HG03135 (cell line): Measurements from ENCODE around the gene NAPSA.
"Not testable (repeated sequence)": the region's sequence is repeated elsewhere in the genome, so short reads cannot be mapped to it uniquely, and the experiment has no call there.

Experiments used
- ATAC-seq: cut with Tn5 transposase; IDR thresholded peaks from one replicate; pipeline ENCODE4 v1.9.1; 2021; ENCODE audit warnings: mild to moderate bottlenecking, moderate library complexity; ENCODE audit not compliant: unreplicated experiment

The NAPSA gene

GRCh38 chr19:50365434-50366306 is at the start of gene NAPSA:
Gene NAPSA (minus strand): TSS chr19:50365639. CDS start chr19:50365621, 18 bp downstream.
- no peak for ATAC-seq

GRCh38 chr19:50413531-50413930 is 48.1 kb upstream of the NAPSA start:
- no peak for ATAC-seq

DNA sequence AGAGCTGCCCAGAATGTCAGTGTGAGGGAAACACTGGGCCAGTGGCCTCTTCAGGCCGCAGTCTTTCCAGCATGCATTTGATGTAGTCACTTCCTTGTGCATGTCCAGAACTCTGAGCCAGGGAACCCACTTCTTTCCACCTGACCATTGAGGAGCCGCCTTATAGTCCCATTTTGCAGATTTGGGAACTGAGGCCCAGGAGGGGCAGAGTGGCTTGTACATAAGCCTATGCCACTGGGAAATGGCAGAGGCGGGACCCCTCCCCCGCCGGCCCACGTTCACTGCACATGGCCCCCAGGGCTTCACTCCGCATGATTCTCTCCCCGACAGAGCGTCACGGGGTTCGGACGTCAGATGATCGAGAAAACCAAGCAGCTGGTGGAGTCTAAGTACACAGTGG is 47.7 kb upstream of the NAPSA start:
- no peak for ATAC-seq

- no peak for ATAC-seq
These were observed 47.0 kb upstream of the NAPSA start for GRCh38 chr19:50412419-50412818.

GRCh38 chr19:50410109-50410508 is 44.7 kb upstream of the NAPSA start:
- ATAC-seq = no peak

DNA sequence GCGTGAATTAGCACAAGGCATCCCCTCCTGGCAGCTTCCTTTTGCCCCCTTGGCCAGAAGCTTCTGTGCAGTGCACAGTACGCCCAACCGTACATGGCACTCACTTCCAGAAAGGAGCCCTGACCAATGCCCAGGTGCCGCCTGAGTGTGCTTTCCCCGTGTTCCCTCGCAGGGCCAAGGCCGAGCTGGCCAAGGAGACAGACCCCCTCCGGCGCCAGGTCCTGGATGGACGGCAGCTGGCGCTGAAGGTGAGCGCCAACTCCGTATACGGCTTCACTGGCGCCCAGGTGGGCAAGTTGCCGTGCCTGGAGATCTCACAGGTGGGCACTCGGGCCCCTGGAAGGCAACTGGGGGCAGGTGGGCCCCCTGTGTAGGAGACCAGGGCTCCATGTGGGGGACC is 43.9 kb upstream of the NAPSA start:
- ATAC-seq = no peak

- ATAC-seq = no peak
These were observed 41.4 kb upstream of the NAPSA start for GRCh38 chr19:50406829-50407228.

DNA sequence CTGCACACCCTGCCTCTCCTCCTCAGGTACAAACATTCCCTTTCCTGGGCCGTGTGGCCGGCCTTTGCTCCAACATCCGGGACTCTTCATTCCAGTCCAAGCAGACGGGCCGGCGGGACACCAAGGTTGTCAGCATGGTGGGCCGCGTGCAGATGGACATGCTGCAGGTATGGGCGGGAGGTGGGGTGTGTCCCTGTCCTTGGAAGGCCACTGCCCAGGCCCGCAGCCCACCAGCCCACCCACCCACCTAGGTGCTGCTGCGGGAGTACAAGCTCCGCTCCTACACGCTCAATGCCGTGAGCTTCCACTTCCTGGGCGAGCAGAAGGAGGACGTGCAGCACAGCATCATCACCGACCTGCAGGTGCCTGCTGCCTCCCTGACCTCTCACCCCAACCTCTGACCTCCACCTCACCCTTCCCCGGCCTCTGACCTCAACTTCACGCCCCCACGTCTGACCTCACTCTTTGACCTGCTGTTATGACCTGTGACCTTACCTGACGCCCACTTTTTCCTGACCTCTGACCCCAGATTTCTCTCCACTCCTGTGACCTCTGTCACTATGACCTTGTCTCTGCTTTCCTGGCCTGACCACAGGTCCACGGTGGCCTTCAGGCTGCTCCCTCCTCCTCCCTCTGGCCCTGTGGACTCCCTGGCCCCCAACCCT is 40.8 kb upstream of the NAPSA start:
- no peak for ATAC-seq

DNA sequence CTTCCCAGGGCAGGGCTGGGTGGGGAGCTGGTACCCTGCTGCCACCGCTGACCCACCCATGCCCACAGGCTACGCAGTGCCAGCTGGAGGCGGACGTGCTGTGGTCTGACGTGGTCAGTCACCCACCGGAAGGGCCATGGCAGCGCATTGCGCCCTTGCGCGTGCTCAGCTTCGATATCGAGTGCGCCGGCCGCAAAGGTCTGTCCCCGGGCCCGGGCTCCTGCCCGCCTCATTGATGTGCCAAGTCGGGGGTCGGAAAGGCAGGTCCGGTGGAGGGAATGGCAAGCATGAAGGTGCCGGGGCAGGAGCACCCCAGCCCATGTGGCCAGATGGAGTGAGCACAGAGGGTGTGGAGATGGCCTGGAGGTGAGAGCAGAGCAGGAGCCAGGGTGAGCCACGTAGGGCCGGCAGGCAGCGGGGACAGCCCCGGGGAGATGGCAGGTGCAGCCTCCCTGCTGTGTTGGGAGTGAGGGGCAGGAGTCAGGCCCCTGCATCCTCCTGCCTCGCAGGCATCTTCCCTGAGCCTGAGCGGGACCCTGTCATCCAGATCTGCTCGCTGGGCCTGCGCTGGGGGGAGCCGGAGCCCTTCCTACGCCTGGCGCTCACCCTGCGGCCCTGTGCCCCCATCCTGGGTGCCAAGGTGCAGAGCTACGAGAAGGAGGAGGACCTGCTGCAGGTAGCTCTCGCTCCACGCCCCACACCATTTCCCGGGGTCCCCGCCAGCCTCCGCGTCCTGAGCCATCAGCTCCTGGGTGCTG is 37.3 kb upstream of the NAPSA start:
- no peak for ATAC-seq

- ATAC-seq = no peak
These were observed 36.4 kb upstream of the NAPSA start for GRCh38 chr19:50401605-50402450.

- no peak for ATAC-seq
These were observed 33.9 kb upstream of the NAPSA start for GRCh38 chr19:50399368-50399745.

DNA sequence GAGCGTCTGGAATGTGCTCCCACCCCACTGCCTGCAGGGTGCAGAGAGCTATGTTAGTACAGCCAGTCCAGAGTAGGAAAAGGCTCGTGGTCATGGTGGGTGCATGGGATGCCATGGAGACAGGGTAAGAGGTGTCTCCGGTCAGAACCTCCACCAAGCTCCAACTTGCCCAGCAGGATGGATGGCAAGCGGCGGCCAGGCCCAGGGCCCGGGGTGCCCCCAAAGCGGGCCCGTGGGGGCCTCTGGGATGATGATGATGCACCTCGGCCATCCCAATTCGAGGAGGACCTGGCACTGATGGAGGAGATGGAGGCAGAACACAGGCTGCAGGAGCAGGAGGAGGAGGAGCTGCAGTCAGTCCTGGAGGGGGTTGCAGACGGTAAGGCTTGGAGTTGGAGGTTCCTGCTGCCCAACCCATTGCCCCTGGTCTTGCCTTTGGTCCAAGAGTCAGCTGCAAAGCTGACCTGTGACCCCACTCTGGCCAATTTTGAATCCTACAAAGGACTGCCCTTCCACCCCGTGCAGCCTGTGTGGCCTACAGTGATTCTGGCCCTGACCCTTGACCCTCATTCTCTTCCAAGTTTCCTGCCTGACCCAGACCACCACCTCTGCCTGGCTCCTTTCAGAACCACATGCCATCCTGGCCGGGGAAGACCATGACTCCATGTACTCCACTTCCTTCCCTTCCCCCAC is 33.4 kb upstream of the NAPSA start:
- no peak for ATAC-seq

DNA sequence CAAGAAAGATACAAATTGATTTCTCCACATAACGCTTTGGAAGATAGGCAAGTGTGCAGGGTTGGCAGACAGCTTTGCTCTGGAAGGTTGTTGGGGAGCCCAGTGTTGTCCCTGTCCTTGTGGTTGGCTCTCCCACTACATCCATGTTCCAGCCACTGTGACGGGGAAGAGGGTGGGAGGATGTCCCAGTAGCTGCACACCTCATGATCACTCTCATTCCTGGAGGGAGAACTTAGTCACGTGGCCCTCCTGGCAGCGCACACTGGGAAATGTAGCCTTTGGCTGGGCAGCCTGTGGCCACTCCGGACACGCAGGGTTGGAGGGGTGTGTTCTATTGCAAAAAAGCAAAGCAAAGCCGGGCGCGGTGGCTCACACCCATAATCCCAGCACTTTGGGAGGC is 28.6 kb upstream of the NAPSA start:
- no peak for ATAC-seq

- no peak for ATAC-seq
These were observed 28.1 kb upstream of the NAPSA start for GRCh38 chr19:50393589-50393988.

DNA sequence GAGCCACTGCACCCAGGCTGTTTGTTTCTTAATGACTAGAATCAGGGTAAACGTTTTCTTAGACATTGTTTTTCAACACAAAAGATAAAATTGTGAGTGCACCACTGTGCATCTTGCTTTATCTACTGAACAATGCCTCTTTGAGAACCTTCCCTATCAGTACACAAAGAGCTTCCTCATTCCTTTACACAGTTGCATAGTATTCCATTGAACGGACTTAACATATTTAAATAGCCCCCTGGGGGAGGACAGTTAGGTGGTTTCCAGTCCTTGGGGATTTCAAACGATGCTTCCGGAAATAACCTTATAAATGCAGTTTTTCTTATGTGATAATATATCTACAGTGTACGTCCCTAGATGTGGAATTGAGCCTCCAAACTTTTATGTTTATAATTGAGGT is 27.3 kb upstream of the NAPSA start:
- no peak for ATAC-seq

GRCh38 chr19:50390952-50391351 is 25.5 kb upstream of the NAPSA start:
- not testable (repeated sequence) for ATAC-seq

GRCh38 chr19:50390295-50390694 is 24.9 kb upstream of the NAPSA start:
- ATAC-seq = not testable (repeated sequence)

DNA sequence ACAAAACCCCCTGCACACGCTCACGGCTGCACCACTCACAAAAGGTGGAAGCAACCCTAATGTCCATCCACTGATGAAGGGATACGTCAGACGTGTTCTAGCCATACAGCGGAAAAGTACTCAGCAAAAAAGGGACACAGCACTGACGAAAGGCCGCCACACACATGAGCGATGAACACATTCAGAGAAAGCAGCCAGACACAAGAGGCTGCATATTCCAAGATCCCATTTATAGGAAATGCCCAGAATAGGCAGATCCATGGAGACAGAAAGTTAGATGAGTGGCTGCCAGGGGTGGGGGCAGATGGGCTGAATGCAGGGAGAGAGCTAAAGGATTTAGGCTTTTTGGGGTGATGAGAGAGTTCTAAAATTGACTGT is 22.4 kb upstream of the NAPSA start:
- ATAC-seq = no peak

DNA sequence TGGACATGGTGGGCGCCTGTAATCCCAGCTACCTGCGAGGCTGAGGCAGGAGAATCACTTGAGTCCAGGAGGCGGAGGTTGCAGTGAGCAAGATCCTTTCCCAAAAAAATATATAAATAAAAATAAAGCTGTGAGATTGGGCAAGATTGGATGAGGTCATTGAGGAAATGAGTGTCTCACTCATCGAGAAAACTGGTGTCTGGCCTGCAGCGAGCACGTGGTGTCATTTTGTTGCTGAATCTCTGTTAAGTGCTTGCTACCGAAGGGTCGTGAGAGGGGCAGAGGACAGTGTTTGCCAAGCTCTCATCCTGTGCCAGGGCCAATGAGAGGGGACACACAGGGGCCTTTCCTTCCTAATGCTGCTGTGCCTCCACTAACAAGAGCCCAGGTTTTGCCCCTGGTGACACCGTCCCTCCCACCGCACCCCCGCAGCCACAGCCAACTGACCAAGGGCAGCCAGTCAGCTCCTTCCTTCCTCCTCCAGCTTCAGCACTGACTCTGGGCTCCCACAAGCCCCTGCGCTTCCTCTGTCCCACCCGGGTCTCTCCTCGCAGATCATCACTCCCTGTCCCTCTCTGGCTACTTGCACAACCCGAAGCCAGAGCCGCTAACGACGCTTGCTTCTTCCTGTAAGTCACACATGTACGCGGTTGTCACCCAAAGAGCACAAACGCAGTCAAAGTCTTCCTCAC is 21.9 kb upstream of the NAPSA start:
- no peak for ATAC-seq
